LNCaP clone FGC (cell line): ENCODE measurements around the gene OR2T5.
"Not testable (repeated sequence)": the region's sequence is repeated elsewhere in the genome, so short reads cannot be mapped to it uniquely, and the experiment has no call there.

Experiments used
- DNase-seq: peaks from one replicate; pipeline ENCODE4 v3.0.0-alpha.2; 2011; ENCODE audit warnings: low read depth
- H3K4me3 ChIP-seq: 2 replicates; pipeline ENCODE4 v1.5.1; 2011; ENCODE audit warnings: mild to moderate bottlenecking, low read depth, low read length, control low read depth
- CTCF ChIP-seq: IDR thresholded peaks from 2 replicates; pipeline ENCODE4 v1.5.1; 2012; ENCODE audit warnings: mild to moderate bottlenecking; ENCODE audit not compliant: control insufficient read depth, insufficient read depth; ENCODE audit errors: extremely low read depth

OR2T5 gene

GRCh38 chr1:248488289-248488688 lies at the start of gene OR2T5:
OR2T5 (plus strand) TSS chr1:248488589; CDS start chr1:248488589, 0 bp downstream.
- H3K4me3 ChIP-seq, DNase-seq: not testable (repeated sequence)

- H3K4me3 ChIP-seq = not testable (repeated sequence)
These were observed 49.7 kb upstream of the OR2T5 start for GRCh38 chr1:248438668-248439067.

GRCh38 chr1:248439283-248439682 lies 49.1 kb upstream of the OR2T5 start:
- H3K4me3 ChIP-seq, DNase-seq: not testable (repeated sequence)

More at GRCh38 chr1:248438668-248439067, 49.7 kb upstream of the OR2T5 start:
- DNase-seq = not testable (repeated sequence)

GRCh38 chr1:248442500-248443277 lies 45.7 kb upstream of the OR2T5 start:
- not testable (repeated sequence) for H3K4me3 ChIP-seq, DNase-seq

- not testable (repeated sequence) for DNase-seq, H3K4me3 ChIP-seq
These were observed 43.8 kb upstream of the OR2T5 start for GRCh38 chr1:248444603-248445002.

- not testable (repeated sequence) for DNase-seq, H3K4me3 ChIP-seq
These were observed 43.0 kb upstream of the OR2T5 start, which contains the start of gene OR2T2 for GRCh38 chr1:248445399-248445798. OR2T2 (plus strand) TSS chr1:248445637; CDS start chr1:248452798, 7,161 bp downstream.

- not testable (repeated sequence) for DNase-seq, H3K4me3 ChIP-seq
These were observed 39.8 kb upstream of the OR2T5 start for GRCh38 chr1:248448409-248449074.

- not testable (repeated sequence) for DNase-seq, H3K4me3 ChIP-seq
These were observed 38.4 kb upstream of the OR2T5 start for GRCh38 chr1:248449821-248450465.

GRCh38 chr1:248450466-248451145 lies 37.8 kb upstream of the OR2T5 start:
- DNase-seq, H3K4me3 ChIP-seq: not testable (repeated sequence)

- DNase-seq, H3K4me3 ChIP-seq: not testable (repeated sequence)
These were observed 34.8 kb upstream of the OR2T5 start for GRCh38 chr1:248453619-248454018.

GRCh38 chr1:248455045-248455444 lies 33.3 kb upstream of the OR2T5 start:
- H3K4me3 ChIP-seq, DNase-seq: not testable (repeated sequence)

GRCh38 chr1:248456635-248457034 lies 31.8 kb upstream of the OR2T5 start:
- H3K4me3 ChIP-seq = not testable (repeated sequence)

GRCh38 chr1:248459117-248459516 lies 29.3 kb upstream of the OR2T5 start:
- H3K4me3 ChIP-seq, DNase-seq: not testable (repeated sequence)

More at GRCh38 chr1:248456635-248457034, 31.8 kb upstream of the OR2T5 start:
- DNase-seq = not testable (repeated sequence)

- DNase-seq = no peak
- H3K4me3 ChIP-seq = no peak overlapping the region
- TF ChIP-seq CTCF = no peak
These were observed 17.2 kb upstream of the OR2T5 start for GRCh38 chr1:248471154-248471553.

GRCh38 chr1:248472111-248472510 lies 16.3 kb upstream of the OR2T5 start:
- not testable (repeated sequence) for DNase-seq, H3K4me3 ChIP-seq

- DNase-seq = not testable (repeated sequence)
These were observed 15.3 kb upstream of the OR2T5 start, which contains the start of gene OR2T3 for GRCh38 chr1:248473051-248473450. OR2T3 (plus strand) TSS chr1:248473351; CDS start chr1:248473351, 0 bp downstream.

GRCh38 chr1:248475660-248476059 lies 12.7 kb upstream of the OR2T5 start:
- not testable (repeated sequence) for H3K4me3 ChIP-seq

More at GRCh38 chr1:248473051-248473450, 15.3 kb upstream of the OR2T5 start, which contains the start of gene OR2T3:
- H3K4me3 ChIP-seq = not testable (repeated sequence)

More at GRCh38 chr1:248475660-248476059, 12.7 kb upstream of the OR2T5 start:
- DNase-seq = not testable (repeated sequence)
